Amniotic stem cell (primary cell): ENCODE measurements around the gene TACO1.

Experiments
- DNase-seq: peaks from one replicate; lab custom pipeline; 2025; lab: John Stamatoyannopoulos, UW

The TACO1 gene

GRCh38 chr17:63600569-63601438, at the start of gene TACO1:
Gene TACO1, plus strand, starts transcription at chr17:63600895. Its CDS starts 189 bp downstream, at chr17:63601084.
- no peak for DNase-seq

DNA sequence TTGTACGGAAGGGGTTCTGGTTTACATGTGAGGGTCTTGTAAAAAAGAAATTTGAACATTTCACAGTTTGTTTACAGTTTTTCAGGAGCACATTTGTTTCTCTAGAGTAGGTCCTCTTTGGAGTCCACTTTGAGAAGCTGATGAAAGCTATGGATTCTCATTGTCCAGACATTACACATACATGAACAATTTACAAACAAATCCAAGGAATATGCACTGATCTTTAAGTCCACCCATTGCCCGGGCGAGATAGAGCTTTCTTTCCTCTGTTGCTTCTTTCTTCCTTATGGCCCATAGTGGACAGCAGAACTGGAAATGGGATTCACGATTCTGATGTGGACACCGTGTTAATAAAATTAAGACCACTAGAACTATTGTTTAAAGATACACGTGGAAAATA, 48.5 kb upstream of the TACO1 start:
- no peak for DNase-seq

GRCh38 chr17:63555500-63556156, 45.1 kb upstream of the TACO1 start:
- DNase-seq = no peak

- no peak for DNase-seq
Measured at GRCh38 chr17:63557416-63557815, 43.3 kb upstream of the TACO1 start.

DNA sequence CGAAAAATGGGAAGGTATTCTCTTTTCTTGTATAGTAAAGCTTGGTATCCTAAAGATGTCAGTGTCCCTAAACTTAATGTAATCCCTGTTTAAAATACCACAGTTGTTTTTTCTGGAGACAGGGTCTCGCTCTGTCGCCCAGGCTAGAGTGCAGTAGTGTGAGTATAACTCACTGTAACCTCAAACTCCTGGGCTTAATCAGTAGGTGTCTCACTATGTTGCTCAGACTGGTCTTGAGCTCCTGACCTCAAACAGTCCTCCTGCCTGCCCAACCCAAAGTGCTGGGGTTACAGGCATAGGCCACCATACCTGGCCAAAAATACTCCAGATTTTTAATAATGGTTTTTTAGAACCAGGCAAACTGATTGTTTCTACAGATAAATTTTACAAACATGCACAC, 42.3 kb upstream of the TACO1 start:
- DNase-seq = no peak

DNA sequence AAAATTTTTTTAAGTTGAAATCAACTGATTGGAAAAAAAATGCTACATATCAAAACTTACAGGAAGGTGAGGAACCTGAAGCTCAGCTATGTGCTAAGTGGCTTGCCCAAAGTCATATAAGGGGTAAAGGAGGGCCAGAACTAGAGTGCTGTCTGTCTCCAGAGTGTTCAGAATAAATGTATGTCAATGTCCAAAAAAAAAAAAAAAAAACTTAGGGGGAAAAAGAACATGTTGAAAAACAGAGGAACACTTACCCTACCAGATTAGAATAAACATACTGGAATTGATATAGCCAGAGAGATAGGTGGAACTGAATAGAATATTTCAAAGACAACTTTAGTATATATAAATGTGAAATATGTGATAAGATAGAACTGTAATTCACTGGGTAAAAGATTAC, 38.9 kb upstream of the TACO1 start:
- no peak for DNase-seq

DNA sequence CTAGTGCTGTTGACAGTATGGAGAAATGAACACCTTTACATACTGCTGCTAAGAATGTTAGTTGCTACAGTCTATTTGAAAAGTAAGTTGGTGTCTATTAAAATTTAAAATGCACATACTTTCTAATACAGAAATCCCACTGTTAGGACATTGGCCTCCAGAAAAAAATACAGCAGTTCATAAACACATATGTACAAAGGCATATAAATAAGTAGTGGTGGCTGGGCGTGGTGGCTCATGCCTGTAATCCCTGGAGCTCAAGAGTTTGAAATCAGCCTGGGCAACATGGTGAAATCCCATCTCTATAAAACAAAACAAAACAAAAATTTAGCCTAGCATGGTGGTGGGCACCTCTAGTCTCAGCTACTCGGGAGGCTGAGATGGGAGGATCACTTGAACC, 37.4 kb upstream of the TACO1 start:
- DNase-seq = no peak

- no peak for DNase-seq
Measured at GRCh38 chr17:63564562-63564961, 36.1 kb upstream of the TACO1 start.

DNA sequence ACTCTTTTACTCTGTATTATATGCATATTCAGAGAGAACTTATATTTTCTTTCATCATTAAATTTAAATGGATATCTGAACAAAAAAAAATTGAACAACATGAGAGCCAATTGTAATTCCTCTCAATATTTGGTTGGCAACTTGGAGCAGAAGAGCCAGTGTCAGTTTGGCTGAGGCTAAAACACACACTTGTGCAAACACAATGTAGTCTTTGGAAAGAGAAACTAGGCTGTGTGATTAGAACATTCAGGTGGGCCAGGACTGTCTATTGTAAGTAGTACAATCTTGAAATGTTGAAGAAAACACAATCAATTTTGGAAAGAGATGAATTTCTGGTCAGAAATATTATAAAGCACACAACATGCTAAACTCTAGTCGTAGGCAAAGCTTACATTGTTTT, 33.5 kb upstream of the TACO1 start:
- no peak for DNase-seq

- DNase-seq = no peak
Measured at GRCh38 chr17:63568563-63568962, 32.1 kb upstream of the TACO1 start.

- peak; percentile 15 for DNase-seq
Measured at GRCh38 chr17:63571632-63572310, 28.9 kb upstream of the TACO1 start.

GRCh38 chr17:63573634-63574033, 27.1 kb upstream of the TACO1 start:
- no peak for DNase-seq

DNA sequence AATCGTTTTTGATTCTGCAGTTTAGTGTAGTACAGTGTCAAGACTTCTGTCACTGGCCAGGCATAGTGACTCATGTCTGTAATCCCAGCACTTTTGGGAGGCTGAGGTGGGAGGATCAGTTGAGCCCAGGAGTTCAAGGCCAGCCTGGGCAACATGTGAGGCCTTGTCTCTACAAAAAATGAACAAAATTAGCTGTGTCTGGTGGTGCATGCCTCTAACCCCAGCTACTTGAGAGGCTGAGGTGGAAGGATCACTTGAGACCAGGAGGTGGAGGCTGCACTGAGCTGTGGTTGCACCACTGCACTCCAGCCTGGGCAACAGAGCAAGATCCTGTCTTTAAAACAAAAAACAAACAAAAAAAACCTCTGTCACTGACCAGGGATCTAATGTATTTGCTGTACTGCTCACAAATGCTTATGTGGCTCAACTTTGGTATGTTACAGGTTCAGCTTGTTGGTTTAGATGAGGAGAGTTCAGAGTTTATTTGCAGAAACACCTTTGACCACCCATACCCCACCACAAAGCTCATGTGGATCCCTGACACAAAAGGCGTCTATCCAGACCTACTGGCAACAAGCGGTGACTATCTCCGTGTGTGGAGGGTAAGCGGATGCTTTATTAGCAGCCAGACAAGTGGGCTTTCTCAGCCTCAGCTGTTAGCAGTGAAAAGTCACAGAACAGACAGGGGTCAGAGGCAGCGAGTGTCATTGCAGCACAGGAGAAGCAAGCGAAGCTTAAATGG, 22.5 kb upstream of the TACO1 start:
- DNase-seq = no peak

- DNase-seq = no peak
Measured at GRCh38 chr17:63578769-63579111, 22.0 kb upstream of the TACO1 start.

DNA sequence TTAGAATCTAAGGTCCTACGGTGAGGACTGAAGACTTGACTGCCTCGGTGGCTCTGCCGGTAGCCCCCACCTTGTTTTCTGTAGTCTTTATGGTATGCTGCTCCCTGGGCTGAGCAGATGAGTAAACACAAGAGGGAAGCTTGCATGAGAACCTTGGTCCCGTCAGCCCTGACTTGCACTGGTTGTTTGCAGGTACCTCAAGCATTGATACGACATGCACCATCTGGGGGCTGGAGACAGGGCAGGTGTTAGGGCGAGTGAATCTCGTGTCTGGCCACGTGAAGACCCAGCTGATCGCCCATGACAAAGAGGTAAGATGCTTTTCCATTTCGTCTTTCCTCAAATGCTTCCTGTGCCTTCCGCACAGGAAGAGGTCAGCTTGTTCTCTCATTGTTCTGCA, 21.1 kb upstream of the TACO1 start:
- no peak for DNase-seq

- DNase-seq = no peak
Measured at GRCh38 chr17:63587770-63588169, 12.9 kb upstream of the TACO1 start.

DNA sequence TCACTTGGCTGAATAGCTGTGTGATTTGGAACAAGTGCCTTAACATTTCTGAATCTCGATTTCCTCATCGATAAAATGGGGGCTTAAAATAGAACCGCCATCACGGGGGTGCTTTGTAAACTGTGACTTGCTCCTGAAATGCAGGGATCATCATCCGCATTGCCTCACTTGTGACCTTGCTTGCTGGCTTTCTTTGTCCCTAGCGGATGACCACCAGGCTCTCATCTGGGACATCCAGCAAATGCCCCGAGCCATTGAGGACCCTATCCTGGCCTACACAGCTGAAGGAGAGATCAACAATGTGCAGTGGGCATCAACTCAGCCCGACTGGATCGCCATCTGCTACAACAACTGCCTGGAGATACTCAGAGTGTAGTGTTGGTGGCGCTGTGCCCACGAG, 11.9 kb upstream of the TACO1 start:
- DNase-seq = no peak

DNA sequence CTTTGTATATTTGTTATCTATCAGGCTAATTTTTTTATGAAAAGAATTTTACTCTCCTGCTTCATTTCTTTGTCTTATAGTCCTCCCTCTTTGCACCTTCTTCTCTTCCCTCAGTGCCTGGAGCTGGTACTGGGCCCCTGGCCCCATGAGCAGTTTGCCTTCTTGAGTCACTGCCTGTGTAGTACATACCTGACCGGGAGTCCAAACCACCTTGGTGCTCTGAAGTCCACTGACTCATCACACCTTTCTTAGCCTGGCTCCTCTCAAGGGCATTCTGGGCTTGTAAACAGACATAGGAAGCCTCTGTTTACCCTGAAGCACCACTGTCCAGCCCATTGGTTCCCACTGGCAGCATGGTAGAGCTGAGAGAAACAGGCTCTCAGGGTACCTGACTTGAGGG, 11.0 kb upstream of the TACO1 start:
- DNase-seq = no peak

DNA sequence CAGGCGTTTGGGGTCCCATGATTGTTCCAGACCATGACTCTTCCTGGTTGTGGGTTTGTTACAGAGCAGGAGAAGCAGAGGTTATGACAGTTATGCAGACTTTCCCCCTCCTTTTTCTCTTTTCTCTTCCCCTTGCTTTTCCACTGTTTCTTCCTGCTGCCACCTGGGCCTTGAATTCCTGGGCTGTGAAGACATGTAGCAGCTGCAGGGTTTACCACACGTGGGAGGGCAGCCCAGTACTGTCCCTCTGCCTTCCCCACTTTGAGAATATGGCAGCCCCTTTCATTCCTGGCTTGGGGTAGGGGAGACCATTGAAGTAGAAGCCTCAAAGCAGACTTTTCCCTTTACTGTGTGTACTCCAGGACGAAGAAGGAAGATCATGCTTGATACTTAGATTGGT, 7.9 kb upstream of the TACO1 start:
- DNase-seq = no peak

DNA sequence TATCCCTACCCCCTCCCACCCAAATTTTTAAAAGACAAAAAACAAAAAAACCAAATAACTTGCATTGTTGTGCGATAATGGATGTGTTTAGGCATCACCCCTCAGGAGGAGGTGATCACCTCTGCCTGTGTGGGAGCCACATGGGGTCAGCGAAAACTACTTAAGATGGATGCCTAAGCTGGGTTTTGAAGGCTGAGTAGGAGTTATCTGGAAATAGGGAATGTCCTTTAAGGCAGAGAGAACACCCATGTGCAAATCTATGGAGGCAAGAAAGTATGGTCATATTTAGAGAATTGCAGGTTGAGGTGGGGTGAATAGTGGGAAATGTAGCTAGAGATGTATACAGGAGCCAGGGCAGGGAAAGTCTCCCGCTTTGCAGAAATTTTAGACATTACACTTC, 5.6 kb upstream of the TACO1 start:
- DNase-seq = no peak

GRCh38 chr17:63596856-63597586, 3.7 kb upstream of the TACO1 start:
- no peak for DNase-seq

DNA sequence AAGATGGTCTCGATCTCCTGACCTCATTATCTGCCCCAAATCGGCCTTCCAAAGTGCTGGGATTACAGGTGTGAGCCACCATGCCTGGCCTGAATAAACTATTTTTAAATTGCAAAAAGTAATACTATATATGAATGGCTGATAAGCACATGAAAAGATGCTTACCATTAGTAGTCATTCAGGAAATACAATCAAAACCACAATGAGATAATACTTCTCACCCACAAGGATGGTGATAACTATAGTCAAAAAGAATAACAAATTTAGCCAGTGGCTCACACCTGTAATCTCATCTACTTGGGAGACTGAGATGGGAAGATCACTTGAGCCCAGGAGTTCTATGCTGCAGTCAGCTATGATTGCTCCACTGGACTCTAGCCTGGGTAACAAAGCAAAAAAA, 2.4 kb upstream of the TACO1 start:
- DNase-seq = no peak
